HFFc6 (cell line): ENCODE data around the gene GNL3. TPM values are rescaled to one million over a fixed set of nuclear protein-coding genes. Genes with fewer than 3 reads are reported as not detected.

ENCODE experiments used
- DNase-seq: peaks from one replicate; pipeline ENCODE4 v3.0.0-alpha.2; 2018
- H3K27ac Mint-ChIP-seq: 2 replicates; pipeline ENCODE4 v1.8.0; 2020; ENCODE audit warnings: mild to moderate bottlenecking, mixed read lengths
- H3K27me3 Mint-ChIP-seq: 2 replicates; pipeline ENCODE4 v1.8.0; 2021; ENCODE audit warnings: mild to moderate bottlenecking, moderate library complexity, mixed read lengths; ENCODE audit not compliant: insufficient read depth
- H3K36me3 Mint-ChIP-seq: 2 replicates; pipeline ENCODE4 v1.8.0; 2021; ENCODE audit warnings: low read depth, mixed read lengths
- H3K4me1 Mint-ChIP-seq: 2 replicates; pipeline ENCODE4 v1.8.0; 2020; ENCODE audit warnings: low read depth, mixed read lengths
- H3K4me3 Mint-ChIP-seq: 2 replicates; pipeline ENCODE4 v1.8.0; 2020; ENCODE audit warnings: mild to moderate bottlenecking, moderate library complexity, mixed read lengths
- H3K9me3 Mint-ChIP-seq: 2 replicates; pipeline ENCODE4 v1.8.0; 2020; ENCODE audit warnings: mild to moderate bottlenecking, mixed read lengths
- CTCF ChIP-seq: fragments of 200-600 bp; sonication (generic); IDR thresholded peaks from 2 replicates; pipeline ENCODE4 v1.5.0; 2021; ENCODE audit warnings: antibody characterized with exemption, mild to moderate bottlenecking
- total RNA-seq, 6 experiments: library from RNA; stranded (reverse); fragmentation: NEBNext Ultra II Directional; extraction: Animal tissue kit (Norgen Biotek cat#: 25700); gene quantifications; 2 replicates in 1 of 6; 3 replicates in 5 of 6; pipeline ENCODE4 v1.2.3, GENCODE V29; 2021

The GNL3 gene
- total RNA-seq, 6 experiments from 2014 or later = 77.1 to 87.9 (median 80.9) TPM

- Mint-ChIP-seq H3K36me3 (peaks cover 78% of the 10 kb centered on the region), H3K4me1 (no peaks in the 10 kb centered on the region), H3K27ac (no peak overlapping the region), H3K4me3 (no peak overlapping the region), H3K9me3 (peaks cover 62% of the 10 kb centered on the region), H3K27me3 (no peaks in the 10 kb centered on the region)
- no peak for DNase-seq
- no peak for TF ChIP-seq CTCF
Measured at GRCh38 chr3:52733256-52733891, 47.5 kb downstream of the GNL3 start.

- TF ChIP-seq CTCF = no peak
- DNase-seq = no peak
- H3K4me1 Mint-ChIP-seq = no peaks in the 10 kb centered on the region
- no peak overlapping the region for H3K27ac Mint-ChIP-seq
- H3K27me3 Mint-ChIP-seq = peaks cover 1% of the 10 kb centered on the region; the same call in 1 of the 2 replicates
- no peak overlapping the region for H3K4me3 Mint-ChIP-seq
- peaks cover 26% of the 10 kb centered on the region for H3K36me3 Mint-ChIP-seq
- H3K9me3 Mint-ChIP-seq = peaks cover 2% of the 10 kb centered on the region; the same call in 1 of the 2 replicates
Measured at GRCh38 chr3:52739730-52740129, 53.9 kb downstream of the GNL3 start.

GRCh38 chr3:52742418-52743041, 56.7 kb downstream of the GNL3 start:
- H3K27me3 Mint-ChIP-seq = peaks cover 1% of the 10 kb centered on the region; the same call in 1 of the 2 replicates
- H3K4me1 Mint-ChIP-seq = no peaks in the 10 kb centered on the region
- TF ChIP-seq CTCF = peak; percentile 80
- no peak overlapping the region for H3K4me3 Mint-ChIP-seq
- peaks cover 18% of the 10 kb centered on the region; the same call in 1 of the 2 replicates for H3K36me3 Mint-ChIP-seq
- no peak overlapping the region for H3K27ac Mint-ChIP-seq
- no peaks in the 10 kb centered on the region for H3K9me3 Mint-ChIP-seq
- DNase-seq = peak; percentile 8

- Mint-ChIP-seq H3K9me3 (no peaks in the 10 kb centered on the region), H3K27me3 (peaks cover 1% of the 10 kb centered on the region; the same call in 1 of the 2 replicates), H3K4me3 (no peak overlapping the region), H3K4me1 (no peaks in the 10 kb centered on the region), H3K36me3 (peaks cover 18% of the 10 kb centered on the region; the same call in 1 of the 2 replicates), H3K27ac (no peak overlapping the region)
- no peak for TF ChIP-seq CTCF
- DNase-seq = no peak
Measured at GRCh38 chr3:52743152-52743551, 57.3 kb downstream of the GNL3 start.

GRCh38 chr3:52743721-52744120, 57.9 kb downstream of the GNL3 start:
- Mint-ChIP-seq H3K27ac (no peak overlapping the region), H3K4me1 (no peaks in the 10 kb centered on the region), H3K36me3 (peaks cover 23% of the 10 kb centered on the region; the same call in 1 of the 2 replicates), H3K4me3 (no peak overlapping the region), H3K9me3 (no peaks in the 10 kb centered on the region), H3K27me3 (peaks cover 1% of the 10 kb centered on the region; the same call in 1 of the 2 replicates)
- no peak for DNase-seq
- TF ChIP-seq CTCF = no peak

Other genes with a start within 250 kb of the GNL3 start
- gene SEMA3G, start 240.9 kb upstream of the GNL3 start, total RNA-seq = not detected
- gene TNNC1, start 232.0 kb upstream of the GNL3 start, total RNA-seq = under 1 TPM in 4 of 6 experiments, not detected in 2; 0.35 to 0.55 (median 0.53) TPM
- 10 to 100 TPM; 46.4 to 62.5 (median 55.8) TPM for gene NISCH, start 230.4 kb upstream of the GNL3 start, total RNA-seq
- not detected for gene STAB1, start 190.7 kb upstream of the GNL3 start, total RNA-seq
- 100 to 1,000 TPM; 156 to 198 (median 183) TPM for gene NT5DC2, start 152.2 kb upstream of the GNL3 start, total RNA-seq
- gene UQCC5, start 149.4 kb upstream of the GNL3 start, total RNA-seq = 10 to 100 TPM; 22.2 to 38.4 (median 28.3) TPM
- 10 to 100 TPM; 44.1 to 64.2 (median 56.0) TPM for gene PBRM1, start 119 bp upstream of the GNL3 start, total RNA-seq
- 10 to 100 TPM; 72.6 to 90.9 (median 88.5) TPM for gene GLT8D1, start 19.8 kb downstream of the GNL3 start, total RNA-seq
- 100 to 1,000 TPM; 179 to 209 (median 193) TPM for gene SPCS1, start 20.1 kb downstream of the GNL3 start, total RNA-seq
- gene NEK4, start 84.9 kb downstream of the GNL3 start, total RNA-seq = 10 to 100 TPM; 19.9 to 25.0 (median 21.7) TPM
- not detected for gene ITIH1, start 91.6 kb downstream of the GNL3 start, total RNA-seq
- 1 to 10 TPM in 1 of 6 experiments, under 1 TPM in 5; 0.59 to 1.3 (median 0.70) TPM for gene ITIH3, start 108.8 kb downstream of the GNL3 start, total RNA-seq
- gene ITIH4, start 144.6 kb downstream of the GNL3 start, total RNA-seq = 1 to 10 TPM in 2 of 6 experiments, under 1 TPM in 4; 0.55 to 2.4 (median 0.79) TPM
- gene MUSTN1, start 149.0 kb downstream of the GNL3 start, total RNA-seq = under 1 TPM in 1 of 6 experiments, not detected in 5; 0.39 TPM
- gene STIMATE, start 211.5 kb downstream of the GNL3 start, total RNA-seq = 10 to 100 TPM; 18.4 to 25.6 (median 21.7) TPM